GM21723 (cell line): ENCODE measurements around the gene EPS8L2.
"Not testable (repeated sequence)": the region's sequence is repeated elsewhere in the genome, so short reads cannot be mapped to it uniquely, and the experiment has no call there.

Experiments
- ATAC-seq: cut with Tn5 transposase; IDR thresholded peaks from one replicate; pipeline ENCODE4 v1.9.1; 2021; ENCODE audit warnings: mild to moderate bottlenecking, moderate library complexity; ENCODE audit not compliant: unreplicated experiment

Gene EPS8L2

DNA sequence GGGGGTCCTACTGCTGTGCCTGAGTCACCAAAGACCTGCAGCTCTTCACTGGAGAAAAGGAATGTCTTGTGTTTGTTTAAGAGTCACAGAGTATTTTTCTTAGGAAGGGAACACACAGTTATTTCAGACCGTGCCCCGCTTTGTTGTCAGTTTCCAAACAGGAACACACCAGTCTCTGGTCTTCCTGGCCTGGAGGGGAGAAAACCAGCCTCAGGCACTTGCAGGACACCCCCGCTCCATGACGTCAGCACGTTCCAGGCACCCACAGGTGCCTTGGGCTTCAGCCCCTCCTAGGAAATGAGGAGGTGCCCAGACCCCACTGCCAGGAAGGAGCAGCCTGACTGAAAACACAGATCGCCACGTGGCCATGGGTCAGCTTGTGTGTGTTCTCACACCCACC, 16.4 kb upstream of the EPS8L2 start:
- no peak for ATAC-seq

DNA sequence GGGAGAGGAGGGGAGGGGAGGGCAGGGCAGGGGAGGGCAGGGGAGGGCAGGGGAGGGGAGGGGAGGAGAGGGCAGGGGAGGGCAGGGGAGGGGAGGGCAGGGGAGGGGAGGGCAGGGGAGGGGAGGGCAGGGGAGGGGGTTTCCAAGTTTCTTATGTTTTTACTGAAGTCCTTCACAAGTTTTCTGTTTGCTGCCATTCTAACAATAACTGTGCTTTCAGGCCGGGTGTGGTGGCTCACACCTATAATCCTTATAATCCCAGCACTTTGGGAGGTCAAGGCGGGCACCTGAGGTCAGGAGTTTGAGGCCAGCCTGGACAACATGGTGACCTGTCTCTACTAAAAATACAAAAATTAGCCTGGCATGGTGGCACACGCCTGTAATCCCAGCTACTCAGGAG, 15.8 kb upstream of the EPS8L2 start:
- ATAC-seq = not testable (repeated sequence)

DNA sequence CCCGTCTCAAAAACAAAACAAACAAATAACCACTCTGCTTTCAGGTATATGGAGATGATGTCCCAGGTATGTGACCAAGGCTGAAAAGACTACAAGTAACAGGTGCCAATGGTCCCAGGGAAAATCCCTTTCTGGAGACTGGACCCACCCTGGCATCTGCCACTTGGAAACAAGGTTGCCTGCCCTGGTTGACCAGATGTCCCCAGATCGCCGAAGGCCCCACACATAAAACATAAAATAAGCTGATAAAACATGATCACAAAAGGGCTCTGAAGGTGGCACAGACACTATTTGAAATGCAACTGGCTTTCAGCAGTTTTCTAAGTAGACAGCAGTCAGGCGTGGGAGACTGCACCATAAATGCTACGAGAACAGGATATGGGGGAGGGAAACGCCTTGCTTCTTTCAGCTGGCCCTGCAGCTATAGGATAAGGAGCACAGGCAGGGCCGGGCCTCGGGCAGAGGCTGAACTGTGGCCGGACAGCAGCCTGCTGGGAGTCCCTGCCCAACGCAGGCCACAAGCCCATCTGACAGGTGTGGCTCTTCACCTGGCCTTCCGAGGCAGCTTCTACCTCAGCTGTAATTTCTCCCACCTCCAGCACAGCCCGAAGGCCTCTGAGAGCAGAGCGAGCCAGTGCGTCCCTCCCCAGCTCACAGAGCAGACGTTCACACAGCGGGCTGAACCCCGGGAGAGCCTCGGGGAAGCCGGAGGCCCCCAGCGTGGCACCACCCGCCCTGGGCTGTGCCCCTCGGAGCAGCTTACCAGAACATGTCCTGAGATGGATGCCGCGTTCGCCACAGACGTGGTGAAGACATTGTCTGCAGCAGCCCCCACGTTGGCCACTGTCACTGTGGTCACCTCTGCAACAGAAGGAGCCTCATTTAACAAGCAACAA, 15.0 kb upstream of the EPS8L2 start:
- no peak for ATAC-seq

DNA sequence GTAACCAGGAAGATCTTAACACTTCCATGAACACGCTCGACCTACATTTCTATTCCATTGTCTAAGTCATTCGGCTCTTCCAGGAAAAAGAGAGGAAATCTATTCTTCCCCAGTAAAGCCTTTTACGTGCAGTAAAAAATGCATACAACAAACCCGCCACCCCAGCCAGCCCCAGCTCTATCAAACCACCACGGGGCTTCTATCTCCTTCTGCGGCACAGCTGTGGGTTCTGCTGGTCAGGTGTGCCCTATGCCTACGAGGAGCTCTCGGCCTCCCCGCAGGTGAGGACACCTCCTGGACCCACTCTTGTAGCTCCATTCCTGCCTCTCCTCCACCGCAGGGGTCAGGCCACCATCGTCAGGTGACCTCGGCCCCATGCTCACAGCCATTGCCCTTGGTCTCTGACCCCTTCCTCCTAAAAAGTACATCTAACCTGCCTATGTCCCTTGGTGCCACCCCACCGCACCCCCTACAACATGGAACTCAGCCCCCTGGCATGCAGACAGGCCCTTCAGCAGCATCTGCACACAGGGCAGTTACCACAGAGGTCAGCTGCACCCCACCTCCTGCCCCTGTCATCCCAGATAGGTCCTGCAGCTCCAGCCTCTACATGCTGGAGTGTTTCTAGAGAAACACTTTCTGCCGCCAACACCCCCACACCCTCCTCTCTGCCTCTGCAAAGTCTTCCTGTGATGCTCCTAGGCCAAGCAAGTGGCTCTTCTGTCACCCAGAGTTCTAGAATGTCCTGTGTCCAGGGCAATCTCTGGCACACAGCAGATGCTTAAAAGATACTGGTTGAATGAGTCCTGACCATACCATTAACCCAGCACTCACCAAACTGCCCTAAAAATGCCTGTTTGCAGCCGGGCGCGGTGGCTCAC, 14.1 kb upstream of the EPS8L2 start:
- no peak for ATAC-seq

DNA sequence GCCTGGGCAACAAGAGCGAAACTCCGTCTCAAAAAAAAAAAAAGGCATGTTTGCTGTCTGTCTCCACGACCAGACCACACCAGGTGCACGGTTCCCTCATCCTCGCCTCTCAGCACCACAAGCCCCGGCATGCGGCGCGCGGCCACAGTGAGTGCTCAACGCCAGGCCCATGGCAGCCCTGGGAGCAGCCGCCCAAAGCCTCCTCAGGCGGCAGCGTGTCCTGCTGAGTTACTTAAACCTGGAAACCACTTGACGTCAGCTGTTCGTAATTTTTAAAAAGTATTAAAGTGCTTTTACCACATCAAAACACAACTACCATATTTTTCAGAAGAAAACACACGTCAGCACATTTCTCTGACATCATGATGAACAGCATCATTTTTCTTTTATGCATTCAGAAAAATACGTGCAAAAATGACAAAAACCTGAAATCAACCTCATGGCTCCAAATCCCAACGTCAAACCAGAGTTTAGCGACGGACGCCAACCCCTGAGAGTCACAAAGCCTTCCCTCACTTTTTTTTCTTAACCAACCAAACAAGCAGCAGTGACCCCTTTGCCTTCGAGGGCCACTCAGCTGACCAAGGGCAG, 13.1 kb upstream of the EPS8L2 start:
- ATAC-seq = no peak

DNA sequence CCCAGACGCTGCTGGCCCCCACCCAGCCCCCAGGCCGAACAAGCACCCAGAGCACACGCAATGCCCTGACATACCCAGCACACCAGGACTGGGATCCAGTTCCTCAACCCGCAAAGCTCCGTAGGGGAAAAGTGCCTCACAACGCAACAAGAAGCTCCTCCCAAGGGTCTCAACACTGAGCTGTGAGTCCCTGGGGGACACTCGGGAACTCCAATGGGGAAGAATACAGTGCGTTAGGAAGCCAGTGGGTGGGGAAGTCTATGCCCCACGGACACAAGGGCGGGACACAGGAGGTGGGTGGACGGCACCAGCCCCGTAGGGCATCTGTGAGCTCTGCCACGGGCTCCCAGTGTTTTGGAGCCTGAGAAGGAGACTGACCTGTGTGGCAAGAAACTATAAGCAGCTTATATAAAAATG, 12.6 kb upstream of the EPS8L2 start:
- no peak for ATAC-seq

DNA sequence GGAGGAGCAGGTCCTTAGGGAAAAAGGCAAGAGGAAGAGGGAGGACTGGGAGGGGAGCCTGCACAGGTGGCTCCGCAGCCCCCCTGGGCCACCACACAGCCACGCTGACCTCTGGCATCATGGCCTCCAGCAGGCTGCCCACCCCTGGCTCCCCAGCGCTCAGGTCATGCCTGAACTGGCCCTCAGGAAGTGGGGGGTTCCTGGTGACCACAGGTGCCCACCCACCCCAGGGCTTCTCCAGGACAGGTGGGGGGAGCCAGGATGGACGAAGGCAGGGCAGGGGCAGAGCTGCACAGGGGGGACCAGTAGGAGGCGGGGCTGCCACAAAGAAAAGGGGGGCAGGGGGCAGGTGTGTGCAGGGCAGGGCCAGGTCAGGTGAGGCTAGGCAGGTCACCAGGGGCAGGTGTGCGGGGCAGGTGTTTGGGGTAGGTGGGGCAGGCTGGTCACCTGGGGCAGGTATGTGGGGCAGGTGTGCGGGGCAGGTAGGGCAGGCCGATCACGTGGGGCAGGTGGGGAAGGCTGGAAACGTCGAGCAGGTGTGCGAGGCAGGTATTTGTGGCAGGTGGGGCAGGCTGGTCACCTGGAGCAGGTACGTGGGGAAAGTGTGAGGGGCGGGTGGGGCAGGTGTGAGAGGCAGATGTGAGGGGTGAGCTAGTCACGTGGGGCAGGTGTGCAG, 12.0 kb upstream of the EPS8L2 start:
- ATAC-seq = no peak

DNA sequence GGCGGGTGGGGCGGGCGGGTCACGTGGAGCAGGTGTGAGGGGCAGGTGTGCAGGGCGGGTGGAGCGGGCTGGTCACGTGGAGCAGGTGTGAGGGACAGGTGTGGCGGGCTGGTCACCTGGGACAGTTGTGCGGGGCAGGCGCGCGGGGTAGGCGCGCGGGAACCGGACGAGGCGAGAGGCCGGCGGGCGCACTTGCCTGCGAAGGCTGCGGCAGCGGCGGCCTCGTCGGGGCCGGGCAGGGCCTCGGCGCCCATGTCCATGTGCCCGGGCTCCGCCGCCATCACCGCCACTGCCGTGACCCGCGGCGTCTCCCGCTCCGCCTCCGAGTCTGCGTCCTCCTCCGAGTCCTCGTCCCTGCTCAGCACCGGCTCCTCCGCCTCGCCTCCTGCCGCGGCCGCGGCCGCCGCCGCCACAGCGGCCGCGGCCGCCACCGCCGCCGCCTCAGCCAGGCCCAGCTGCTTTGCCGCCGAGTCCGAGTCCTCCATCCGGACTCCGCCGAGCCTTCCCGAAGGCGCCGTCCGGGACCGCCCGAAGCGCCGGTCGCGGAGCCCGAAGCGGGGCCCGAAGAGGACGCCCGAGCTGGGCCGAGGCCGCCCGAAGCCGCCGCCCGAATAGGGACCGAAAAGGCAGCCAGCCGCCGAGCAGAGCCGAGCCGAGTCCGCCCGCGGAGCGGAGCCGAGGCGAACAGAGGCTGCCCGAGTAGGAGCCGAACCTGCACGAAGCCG, 11.3 kb upstream of the EPS8L2 start, which contains the start of gene DEAF1:
Gene DEAF1 (minus strand): TSS at position 660 of the 725 bp plus-strand sequence. CDS start 175 bp downstream, at position 485.
- peak; percentile 79 for ATAC-seq

DNA sequence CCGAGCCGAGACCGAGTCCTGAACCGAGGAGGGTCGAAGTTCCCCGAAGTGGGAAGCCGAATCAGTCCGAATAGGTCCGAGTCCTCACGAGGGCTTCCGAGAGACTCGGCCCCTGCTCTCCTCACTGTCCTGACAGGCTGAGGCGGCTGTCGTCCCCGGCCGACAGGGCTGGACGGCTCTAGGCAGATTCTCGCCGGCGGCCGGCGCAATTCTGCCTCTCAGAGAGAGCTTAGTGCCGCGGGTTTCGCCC, 10.8 kb upstream of the EPS8L2 start:
- ATAC-seq = no peak

DNA sequence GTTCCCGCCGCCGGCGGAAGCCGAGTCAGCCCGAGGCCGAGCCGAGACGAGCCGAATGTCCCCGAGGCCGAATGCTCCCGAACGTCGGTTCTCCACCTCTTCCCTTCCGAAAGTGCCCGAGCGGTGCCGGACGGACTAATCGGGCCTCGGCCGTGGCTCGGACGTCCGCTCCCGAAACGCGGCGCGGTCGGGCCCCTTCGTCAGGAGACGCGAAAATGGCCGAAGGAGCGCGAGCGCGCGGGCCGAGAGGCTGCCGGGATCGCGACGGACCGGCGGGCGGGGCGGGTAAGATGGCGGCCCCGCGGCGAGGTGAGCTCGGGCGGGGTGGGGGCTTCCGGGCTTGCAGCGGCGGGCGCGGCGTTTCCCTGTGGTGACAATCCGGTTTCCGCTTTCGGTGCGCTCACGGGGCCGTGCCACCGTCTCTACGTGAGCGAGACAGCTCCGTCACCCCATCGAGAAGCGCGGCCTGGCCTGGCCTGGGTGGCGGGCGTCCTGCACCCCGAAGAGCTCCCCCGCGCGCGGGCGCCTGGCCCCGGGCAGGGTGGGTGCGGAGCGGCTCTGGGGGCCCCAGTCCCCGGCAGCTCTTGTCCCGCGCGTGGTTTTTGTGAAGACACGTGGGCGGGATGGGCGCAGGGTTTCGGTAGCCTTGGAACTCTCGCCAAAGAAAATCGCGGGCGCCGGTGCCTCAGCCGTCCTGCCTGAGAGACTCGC, 10.3 kb upstream of the EPS8L2 start, which contains the start of gene TMEM80:
Gene TMEM80 (plus strand): TSS at position 279 of the 711 bp plus-strand sequence. CDS start 12 bp downstream, at position 291.
- peak; percentile 69 for ATAC-seq

DNA sequence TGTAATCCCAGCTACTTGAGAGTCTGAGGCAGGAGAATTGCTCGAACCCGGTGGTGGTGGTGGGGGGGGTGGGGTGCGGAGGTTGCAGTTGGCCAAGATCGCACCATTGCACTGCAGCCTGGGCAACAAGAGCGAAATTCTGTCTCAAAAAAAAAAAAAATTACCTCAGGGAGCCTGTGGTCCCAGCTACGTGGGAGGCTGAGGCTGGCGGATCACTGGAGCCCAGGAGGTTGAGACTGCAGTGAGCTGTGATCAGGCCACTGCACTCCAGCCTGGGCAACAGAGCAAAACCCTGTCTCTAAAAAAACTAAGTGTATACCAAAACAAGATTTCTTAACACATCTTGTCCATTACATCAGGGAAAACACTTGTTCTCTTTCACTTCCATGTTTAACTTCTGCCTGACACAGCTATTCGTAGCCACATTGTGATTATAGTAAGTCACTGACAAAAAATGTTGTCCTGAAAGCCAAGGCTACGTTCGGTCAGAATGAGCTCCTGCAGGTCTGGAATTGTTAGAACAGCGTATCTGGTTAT, 9.0 kb upstream of the EPS8L2 start:
- ATAC-seq = no peak

DNA sequence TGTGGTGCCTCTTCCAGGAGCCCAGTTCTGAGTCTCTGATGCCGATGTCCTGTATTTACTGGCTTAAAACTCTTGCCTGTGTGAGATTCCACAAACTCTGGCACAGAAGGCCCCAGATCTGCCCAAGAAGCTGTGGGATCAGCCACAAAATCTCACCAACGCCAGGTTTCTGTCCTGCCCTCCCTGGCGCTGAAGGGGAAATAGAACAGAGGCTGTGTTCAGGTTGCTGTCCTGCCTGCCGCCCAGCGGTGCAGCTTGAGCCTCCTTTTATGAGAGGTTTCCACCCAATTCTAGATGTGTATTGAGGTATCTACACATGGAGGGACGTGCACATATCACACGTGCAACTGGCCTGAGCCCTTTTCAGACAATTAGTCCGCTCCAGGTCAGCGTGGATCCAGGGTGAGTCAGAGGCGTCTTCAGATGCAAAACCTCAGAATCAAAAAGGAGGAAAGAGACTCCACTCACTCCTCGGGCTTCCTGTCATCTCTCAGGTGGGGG, 8.2 kb upstream of the EPS8L2 start:
- no peak for ATAC-seq

DNA sequence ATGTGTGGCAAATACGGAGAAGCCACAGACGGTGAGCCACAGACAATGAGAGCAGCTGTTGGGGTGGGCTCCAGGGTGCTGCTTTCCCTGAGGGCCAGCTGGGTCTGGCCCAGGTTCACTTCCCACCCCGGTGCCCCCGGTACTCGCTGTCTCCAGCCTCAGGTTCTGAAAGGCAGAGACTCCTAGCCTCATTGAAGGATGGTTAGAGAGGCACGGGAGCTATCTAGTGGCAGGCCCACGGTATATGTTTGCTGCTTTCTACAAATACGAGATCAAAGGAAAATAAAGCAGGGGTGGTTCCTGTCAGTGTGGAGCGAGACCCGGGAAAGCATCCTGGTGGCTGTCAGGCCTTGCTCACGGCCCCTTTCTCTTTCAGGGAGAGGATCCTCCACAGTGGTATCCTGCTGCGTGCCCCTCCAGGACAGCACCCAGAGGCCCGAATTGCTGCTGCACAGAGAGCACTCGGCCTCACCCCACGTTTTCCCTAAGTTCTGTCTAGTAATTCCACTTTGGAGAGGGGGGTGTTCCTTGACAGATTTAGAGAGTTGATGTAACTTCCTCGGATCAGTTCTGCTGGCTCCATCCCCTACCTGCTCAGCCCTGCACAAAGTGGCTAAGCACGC, 7.4 kb upstream of the EPS8L2 start:
- no peak for ATAC-seq

DNA sequence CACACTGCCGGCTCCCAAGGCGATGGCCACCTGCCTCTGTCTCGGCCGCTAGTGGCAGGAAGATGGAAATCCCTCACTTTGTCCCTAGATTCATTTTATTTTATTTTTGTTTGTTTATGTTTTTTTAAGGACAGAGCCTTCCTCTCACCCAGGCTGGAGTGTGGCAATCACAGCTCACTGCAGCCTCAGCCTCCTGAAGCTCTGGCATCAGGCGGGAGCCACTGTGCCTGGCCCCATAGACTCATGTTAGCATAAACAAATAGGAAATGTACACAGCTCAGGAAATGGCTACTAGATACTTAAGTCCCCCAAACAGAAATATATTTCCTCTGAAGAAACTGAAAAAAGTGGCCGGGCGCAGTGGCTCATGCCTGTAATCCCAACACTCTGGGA, 6.9 kb upstream of the EPS8L2 start:
- no peak for ATAC-seq

DNA sequence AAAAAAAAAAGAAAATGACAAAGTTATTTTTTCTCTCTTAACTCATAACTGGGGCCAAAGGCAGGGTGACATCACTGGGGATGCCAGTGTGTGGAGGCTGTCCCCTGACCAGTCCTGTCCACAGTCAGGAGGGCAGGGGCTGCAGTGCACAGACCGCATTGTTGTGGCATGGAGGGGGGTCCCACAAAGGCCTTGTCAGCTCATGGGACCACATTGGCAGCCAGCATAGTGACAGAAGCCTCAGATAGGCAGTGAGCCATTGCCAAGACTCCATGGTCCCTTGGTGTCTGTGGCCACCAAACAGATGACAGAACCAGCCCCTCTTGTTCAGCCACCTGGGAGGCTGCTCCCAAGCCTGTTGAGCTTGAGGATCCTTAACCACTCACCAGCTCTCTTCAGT, 6.3 kb upstream of the EPS8L2 start:
- ATAC-seq = no peak

DNA sequence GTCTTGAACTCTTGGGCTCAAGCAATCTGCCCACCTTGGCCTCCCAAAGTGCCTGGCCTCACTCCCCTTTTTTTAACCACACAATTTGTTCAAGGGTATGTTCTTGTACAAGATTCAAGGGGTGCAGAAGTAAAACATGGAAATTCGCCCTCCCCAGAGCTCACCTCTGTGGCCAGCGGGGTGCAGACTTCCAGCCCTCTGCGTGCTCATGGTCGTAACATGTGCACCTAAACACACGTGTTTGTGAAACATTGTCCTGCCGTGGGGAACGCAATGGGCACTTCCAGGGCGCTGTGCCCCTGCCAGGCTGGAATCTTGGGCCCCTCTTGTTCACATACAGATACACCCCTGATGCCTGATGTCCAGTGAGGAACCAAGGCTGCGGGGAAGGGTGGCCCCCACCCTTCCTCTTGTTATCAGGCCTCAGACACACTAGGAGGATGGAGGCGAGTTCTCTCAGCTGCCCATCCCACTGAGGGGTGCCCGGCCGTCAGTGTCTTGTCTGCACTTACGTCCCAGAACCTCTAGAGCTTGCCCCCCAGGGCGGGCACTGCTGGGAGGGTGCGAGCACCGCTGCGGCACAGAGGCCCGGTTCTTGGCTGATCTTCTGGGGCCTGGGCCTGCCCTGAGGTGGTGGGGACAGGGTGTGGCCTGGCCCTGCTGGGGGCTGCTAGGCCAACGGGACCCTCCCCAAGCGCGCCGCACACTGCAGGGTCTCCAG, 4.1 kb upstream of the EPS8L2 start:
- no peak for ATAC-seq

DNA sequence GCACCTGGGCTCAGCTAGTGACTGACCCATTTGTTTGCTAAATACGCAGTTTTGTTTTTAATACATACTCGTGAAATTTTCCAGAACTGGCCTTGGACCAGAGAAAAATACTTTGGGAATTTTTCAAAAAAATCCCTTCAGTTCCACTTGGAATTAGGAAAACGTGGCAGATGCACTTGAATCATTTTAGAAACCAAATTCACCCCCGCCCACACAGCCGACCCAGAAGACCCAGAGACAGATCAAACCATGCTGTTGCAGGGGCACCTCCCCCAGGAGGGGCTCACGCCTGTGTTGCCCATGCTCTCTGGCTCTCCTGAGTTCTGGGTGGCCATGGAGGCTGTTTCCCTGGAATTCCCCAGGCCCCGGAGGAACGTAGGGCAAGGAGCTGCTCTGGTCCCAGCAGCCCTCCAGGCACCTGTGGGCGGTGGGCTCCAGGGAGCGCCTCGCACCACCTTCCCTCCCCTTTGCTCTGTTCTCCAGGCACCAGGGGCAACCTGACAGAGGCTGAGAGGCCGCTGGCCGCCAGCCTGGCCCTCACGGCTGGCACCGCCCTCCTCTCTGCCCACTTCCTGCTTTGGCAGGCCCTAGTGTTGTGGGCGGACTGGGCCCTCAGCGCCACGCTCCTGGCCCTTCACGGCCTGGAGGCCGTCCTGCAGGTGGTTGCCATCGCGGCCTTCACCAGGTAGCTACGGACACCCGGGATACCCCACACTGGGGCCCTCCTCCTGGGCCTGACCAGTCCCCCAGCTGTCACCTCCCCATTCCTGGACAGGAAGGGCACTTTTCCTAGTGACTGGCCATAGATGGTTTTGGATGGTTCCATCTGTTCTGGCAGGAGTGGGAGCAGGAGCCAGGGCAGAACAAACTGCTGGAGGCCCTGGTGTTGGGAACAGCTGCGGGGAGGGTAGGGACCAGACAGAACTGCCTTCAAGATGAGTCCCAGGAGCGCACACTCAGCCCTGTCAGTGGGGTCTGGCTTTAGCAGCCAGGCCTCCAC, 3.3 kb upstream of the EPS8L2 start:
- no peak for ATAC-seq
